ENCODE data around the gene CLDN8. TPM values are rescaled to one million over a fixed set of nuclear protein-coding genes. Genes with fewer than 3 reads are reported as not detected.

CLDN8 gene
- total RNA-seq, 1 donor from 2014 or later, result not detected

DNA sequence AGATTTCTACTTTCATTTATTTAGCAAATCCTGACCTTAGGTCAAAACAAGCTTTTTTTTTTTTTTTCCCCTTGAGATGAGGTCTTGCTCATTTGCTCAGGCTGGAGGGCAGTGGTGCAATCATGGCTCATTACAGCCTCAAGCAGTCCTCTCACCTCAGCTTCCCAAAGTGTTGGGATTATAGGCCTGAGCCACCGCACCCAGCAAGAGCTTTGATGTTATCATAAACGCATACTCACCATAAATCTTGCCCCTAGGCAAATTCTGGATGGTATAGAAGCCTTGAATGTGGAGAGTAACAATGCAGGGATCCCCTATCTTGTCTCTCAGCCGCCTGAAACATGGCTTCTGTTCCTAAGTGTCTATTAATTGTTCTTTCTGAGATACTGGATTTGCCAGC lies 24.8 kb upstream of the CLDN8 start:
- Histone ChIP-seq H2AFZ (ENCODE audit: low read depth, low read length) (no peak overlapping the region), H3K27ac (ENCODE audit: low read depth, low read length) (no peak overlapping the region), H3K79me2 (ENCODE audit: insufficient read depth, low read length) (no peaks in the 10 kb centered on the region), H3K27me3 (ENCODE audit: insufficient read depth, low read length) (no peaks in the 10 kb centered on the region), H3K4me3 (ENCODE audit: insufficient read depth, low read depth, low read length) (no peak overlapping the region), H3K4me2 (ENCODE audit: low read length) (no peak overlapping the region), H4K20me1 (ENCODE audit: insufficient read depth, low read length) (no peaks in the 10 kb centered on the region), H3K9ac (ENCODE audit: low read length) (no peak overlapping the region), H3K36me3 (ENCODE audit: insufficient read depth, low read length) (no peaks in the 10 kb centered on the region), H3K4me1 (ENCODE audit: insufficient read depth, low read length) (no peaks in the 10 kb centered on the region), H3K9me3 (ENCODE audit: insufficient read depth, low read depth, low read length) (no peaks in the 10 kb centered on the region)
- Mint-ChIP-seq H3K4me1 (ENCODE audit: low read depth, unreplicated experiment) (no peaks in the 10 kb centered on the region), H3K4me3 (ENCODE audit: unreplicated experiment) (no peak overlapping the region), H3K36me3 (ENCODE audit: low read depth, unreplicated experiment) (no peaks in the 10 kb centered on the region), H3K27ac (ENCODE audit: unreplicated experiment) (no peak overlapping the region), H3K27me3 (ENCODE audit: low read depth, unreplicated experiment) (no peaks in the 10 kb centered on the region), H3K9me3 (ENCODE audit: unreplicated experiment) (no peaks in the 10 kb centered on the region)
- TF ChIP-seq, protein P1, sequence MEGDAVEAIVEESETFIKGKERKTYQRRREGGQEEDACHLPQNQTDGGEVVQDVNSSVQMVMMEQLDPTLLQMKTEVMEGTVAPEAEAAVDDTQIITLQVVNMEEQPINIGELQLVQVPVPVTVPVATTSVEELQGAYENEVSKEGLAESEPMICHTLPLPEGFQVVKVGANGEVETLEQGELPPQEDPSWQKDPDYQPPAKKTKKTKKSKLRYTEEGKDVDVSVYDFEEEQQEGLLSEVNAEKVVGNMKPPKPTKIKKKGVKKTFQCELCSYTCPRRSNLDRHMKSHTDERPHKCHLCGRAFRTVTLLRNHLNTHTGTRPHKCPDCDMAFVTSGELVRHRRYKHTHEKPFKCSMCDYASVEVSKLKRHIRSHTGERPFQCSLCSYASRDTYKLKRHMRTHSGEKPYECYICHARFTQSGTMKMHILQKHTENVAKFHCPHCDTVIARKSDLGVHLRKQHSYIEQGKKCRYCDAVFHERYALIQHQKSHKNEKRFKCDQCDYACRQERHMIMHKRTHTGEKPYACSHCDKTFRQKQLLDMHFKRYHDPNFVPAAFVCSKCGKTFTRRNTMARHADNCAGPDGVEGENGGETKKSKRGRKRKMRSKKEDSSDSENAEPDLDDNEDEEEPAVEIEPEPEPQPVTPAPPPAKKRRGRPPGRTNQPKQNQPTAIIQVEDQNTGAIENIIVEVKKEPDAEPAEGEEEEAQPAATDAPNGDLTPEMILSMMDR (IDR thresholded peaks at IDR 0.05; ENCODE audit: insufficient read depth, low read depth, low read length), result no peak
- TF ChIP-seq EZH2 (IDR thresholded peaks at IDR 0.05; ENCODE audit: insufficient read depth, low read length), result no peak
- DNase-seq (ENCODE audit: low read depth), result no peak
- FAIRE-seq, result no peak

DNA sequence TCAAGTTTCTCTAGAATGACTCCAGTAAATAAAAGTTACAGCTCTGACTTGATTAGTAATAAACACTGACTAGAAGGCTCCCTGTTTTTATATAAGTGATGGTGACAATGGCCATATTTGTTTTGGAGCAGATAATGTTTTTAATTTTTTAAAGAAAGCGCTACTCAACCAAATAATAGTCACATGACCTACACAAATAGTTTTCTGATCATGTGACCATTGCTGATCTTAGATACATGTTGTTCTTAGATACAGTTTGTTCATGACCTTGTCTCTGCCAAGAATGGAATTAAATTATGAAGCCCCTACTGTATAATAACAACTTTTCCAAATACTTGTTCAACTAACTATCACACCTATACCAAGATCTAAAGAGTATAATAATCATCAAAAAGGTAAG lies 22.3 kb upstream of the CLDN8 start:
- no peak for TF ChIP-seq EZH2 (IDR thresholded peaks at IDR 0.05; ENCODE audit: insufficient read depth, low read length)
- TF ChIP-seq, protein P1 (IDR thresholded peaks at IDR 0.05; ENCODE audit: insufficient read depth, low read depth, low read length), result no peak
- no peak overlapping the region for H2AFZ ChIP-seq (ENCODE audit: low read depth, low read length)
- H3K4me2 ChIP-seq (ENCODE audit: low read length), result no peak overlapping the region
- H3K4me1 ChIP-seq (ENCODE audit: insufficient read depth, low read length), result no peaks in the 10 kb centered on the region
- no peak overlapping the region for H3K4me3 Mint-ChIP-seq (ENCODE audit: unreplicated experiment)
- no peak overlapping the region for H3K27ac Mint-ChIP-seq (ENCODE audit: unreplicated experiment)
- FAIRE-seq, result no peak
- H3K27ac ChIP-seq (ENCODE audit: low read depth, low read length), result no peak overlapping the region
- H3K79me2 ChIP-seq (ENCODE audit: insufficient read depth, low read length), result no peaks in the 10 kb centered on the region
- no peaks in the 10 kb centered on the region for H3K36me3 ChIP-seq (ENCODE audit: insufficient read depth, low read length)
- no peaks in the 10 kb centered on the region for H3K9me3 Mint-ChIP-seq (ENCODE audit: unreplicated experiment)
- no peak overlapping the region for H3K4me3 ChIP-seq (ENCODE audit: insufficient read depth, low read depth, low read length)
- no peaks in the 10 kb centered on the region for H4K20me1 ChIP-seq (ENCODE audit: insufficient read depth, low read length)
- no peak overlapping the region for H3K9ac ChIP-seq (ENCODE audit: low read length)
- H3K4me1 Mint-ChIP-seq (ENCODE audit: low read depth, unreplicated experiment), result no peaks in the 10 kb centered on the region
- no peaks in the 10 kb centered on the region for H3K27me3 ChIP-seq (ENCODE audit: insufficient read depth, low read length)
- DNase-seq (ENCODE audit: low read depth), result no peak
- no peaks in the 10 kb centered on the region for H3K36me3 Mint-ChIP-seq (ENCODE audit: low read depth, unreplicated experiment)
- no peaks in the 10 kb centered on the region for H3K9me3 ChIP-seq (ENCODE audit: insufficient read depth, low read depth, low read length)
- H3K27me3 Mint-ChIP-seq (ENCODE audit: low read depth, unreplicated experiment), result no peaks in the 10 kb centered on the region

DNA sequence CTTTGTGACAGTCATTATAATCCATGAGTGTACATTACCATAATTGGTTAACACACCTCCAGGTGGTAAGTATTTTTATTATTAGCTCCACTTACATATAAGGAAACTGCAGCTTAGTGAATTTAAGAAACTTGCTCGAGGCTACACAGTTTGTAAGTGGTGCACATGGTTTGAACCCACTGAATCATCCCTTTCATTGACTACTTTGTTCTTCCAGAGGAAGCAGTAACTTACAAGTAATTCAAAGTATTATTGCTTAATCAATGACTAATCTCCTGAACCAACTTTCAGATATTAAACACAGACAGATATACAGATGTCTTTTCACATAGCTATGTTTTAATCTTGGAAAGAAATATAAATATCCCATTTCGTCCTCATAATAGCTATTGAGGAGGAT lies 18.7 kb upstream of the CLDN8 start:
- no peaks in the 10 kb centered on the region for H3K9me3 ChIP-seq (ENCODE audit: insufficient read depth, low read depth, low read length)
- no peaks in the 10 kb centered on the region for H3K27me3 Mint-ChIP-seq (ENCODE audit: low read depth, unreplicated experiment)
- H3K4me3 Mint-ChIP-seq (ENCODE audit: unreplicated experiment), result no peak overlapping the region
- H3K27ac ChIP-seq (ENCODE audit: low read depth, low read length), result no peak overlapping the region
- FAIRE-seq (no peak), DNase-seq (ENCODE audit: low read depth) (no peak)
- no peak overlapping the region for H3K4me2 ChIP-seq (ENCODE audit: low read length)
- H3K27ac Mint-ChIP-seq (ENCODE audit: unreplicated experiment), result no peak overlapping the region
- H2AFZ ChIP-seq (ENCODE audit: low read depth, low read length), result no peak overlapping the region
- no peaks in the 10 kb centered on the region for H3K79me2 ChIP-seq (ENCODE audit: insufficient read depth, low read length)
- no peaks in the 10 kb centered on the region for H3K27me3 ChIP-seq (ENCODE audit: insufficient read depth, low read length)
- TF ChIP-seq, protein P1 (IDR thresholded peaks at IDR 0.05; ENCODE audit: insufficient read depth, low read depth, low read length), result no peak
- TF ChIP-seq EZH2 (IDR thresholded peaks at IDR 0.05; ENCODE audit: insufficient read depth, low read length), result no peak
- no peaks in the 10 kb centered on the region for H3K36me3 Mint-ChIP-seq (ENCODE audit: low read depth, unreplicated experiment)
- no peaks in the 10 kb centered on the region for H3K4me1 ChIP-seq (ENCODE audit: insufficient read depth, low read length)
- no peaks in the 10 kb centered on the region for H3K36me3 ChIP-seq (ENCODE audit: insufficient read depth, low read length)
- no peak overlapping the region for H3K9ac ChIP-seq (ENCODE audit: low read length)
- H3K4me1 Mint-ChIP-seq (ENCODE audit: low read depth, unreplicated experiment), result no peaks in the 10 kb centered on the region
- no peaks in the 10 kb centered on the region for H4K20me1 ChIP-seq (ENCODE audit: insufficient read depth, low read length)
- H3K4me3 ChIP-seq (ENCODE audit: insufficient read depth, low read depth, low read length), result no peak overlapping the region
- H3K9me3 Mint-ChIP-seq (ENCODE audit: unreplicated experiment), result peaks cover 5% of the 10 kb centered on the region

Measured in astrocyte (in vitro differentiated cells and primary cell).